Cortex of kidney (tissue), 1 donor: ENCODE measurements around the gene CD84.
"Not testable (repeated sequence)": the region's sequence is repeated elsewhere in the genome, so short reads cannot be mapped to it uniquely, and the experiment has no call there.

ENCODE experiments used
- DNase-seq: peaks from one replicate; lab custom pipeline; 2025; lab: John Stamatoyannopoulos, UW

The CD84 gene

DNA sequence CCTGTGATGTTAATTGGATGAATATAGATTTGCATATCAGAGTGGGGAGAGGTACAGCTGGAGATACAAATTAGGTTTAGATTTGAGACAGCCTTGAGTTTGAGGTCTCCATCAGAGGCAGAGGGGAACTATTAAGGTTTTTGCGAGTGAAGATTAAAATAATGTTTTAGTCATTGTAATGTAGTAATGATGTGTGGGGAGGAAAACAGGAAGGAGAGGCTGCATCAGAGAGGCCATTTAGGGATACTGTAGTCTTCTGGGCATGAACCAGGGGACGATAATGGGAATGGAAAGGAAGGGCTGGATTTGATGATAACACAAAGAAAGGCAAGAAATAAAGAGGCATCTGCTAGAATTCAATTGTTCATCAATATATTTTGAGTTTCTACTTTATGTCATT is 9.5 kb downstream of the CD84 start:
- DNase-seq = no peak

DNA sequence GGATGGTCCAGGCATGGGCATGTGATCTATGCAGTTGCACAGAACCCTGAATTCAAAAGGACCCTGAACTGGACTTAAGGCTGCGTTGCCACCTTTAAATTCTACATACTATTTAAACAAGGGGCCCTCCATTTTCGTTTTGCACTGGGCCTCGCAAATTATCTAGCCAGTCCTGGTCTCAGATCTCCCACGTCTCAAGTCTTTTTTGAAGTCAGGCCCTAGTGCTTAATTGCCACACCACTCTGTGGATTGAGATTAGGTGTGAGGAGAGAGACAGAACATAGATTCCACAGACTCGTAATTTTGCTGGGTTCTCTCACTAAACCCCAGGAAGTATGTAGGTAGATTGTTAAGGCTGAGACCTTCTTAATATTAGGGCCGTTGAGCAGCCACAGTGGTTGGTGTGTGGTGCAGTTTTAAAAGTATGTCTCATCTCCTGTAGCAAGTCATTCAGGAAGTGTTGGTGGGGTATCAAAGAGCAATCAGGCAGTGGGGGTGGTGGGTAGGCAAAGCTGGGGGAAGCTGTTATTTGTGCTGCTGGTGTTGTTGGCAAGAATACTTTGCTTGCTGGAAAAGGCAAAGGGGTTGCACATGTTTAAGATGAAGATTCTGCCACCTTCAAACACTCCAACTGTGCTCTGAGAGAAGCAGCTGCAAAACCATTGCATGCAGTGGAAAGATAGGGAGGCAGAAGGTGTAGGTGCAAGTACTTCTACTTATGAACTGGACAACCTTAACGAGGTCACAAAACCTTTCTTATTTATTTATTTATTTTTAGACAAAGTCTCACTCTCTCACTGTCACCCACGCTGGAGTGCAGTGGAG is 11.2 kb downstream of the CD84 start:
- no peak for DNase-seq

DNA sequence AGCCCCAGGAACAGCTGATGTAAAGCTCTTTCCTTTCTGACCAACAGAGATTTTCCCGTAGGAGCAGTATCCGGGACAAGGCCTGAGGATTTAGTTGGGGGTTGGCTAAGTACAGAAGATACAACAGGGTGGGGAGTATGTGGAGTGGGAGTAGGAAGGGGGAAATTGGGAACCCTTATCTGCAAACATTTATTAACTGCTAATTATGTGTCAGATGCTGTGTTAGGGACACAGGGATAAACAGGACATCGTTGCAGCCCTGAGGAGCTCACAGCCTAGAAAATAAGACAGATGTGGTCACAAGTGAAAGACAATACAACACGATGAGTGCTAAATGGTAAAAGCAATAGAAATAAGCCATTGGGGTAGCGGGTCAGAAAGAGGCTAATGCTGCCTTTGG is 12.0 kb downstream of the CD84 start:
- DNase-seq = no peak

DNA sequence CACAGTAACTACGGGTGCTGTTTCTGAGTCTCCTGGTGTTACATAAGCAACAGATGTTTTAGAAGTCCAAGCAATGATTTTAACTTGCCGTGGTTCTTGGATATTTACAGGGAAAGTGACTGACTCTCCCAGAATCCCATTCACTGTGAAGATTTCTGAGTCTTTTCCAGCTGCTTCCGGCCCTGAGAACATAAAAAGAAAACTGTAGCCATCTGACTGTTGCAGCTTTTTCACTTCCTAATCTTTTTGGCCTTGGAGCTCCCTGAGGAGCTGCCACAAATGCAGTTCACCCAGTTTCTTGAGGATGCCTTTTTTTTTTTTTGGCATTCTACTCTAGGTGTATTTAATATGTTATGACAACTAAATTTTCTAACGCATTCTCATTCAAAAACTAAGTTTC is 13.7 kb downstream of the CD84 start:
- DNase-seq = no peak

DNA sequence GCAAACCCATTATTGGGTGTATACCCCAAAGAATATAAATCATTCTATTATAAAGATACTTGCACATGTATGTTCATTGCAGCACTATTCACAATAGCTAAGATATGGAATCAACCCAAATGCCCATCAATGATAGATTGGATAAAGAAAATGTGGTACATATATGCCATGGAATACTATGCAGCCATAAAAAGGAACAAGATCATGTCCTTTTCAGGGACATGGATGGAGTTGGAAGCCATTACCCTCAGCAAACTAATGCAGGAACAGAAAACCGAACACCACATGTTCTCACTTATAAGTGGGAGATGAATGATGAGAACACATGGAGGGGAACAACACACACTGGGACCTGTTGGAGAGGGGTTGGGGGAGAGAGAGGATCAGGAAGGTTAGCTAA is 16.1 kb downstream of the CD84 start:
- not testable (repeated sequence) for DNase-seq

DNA sequence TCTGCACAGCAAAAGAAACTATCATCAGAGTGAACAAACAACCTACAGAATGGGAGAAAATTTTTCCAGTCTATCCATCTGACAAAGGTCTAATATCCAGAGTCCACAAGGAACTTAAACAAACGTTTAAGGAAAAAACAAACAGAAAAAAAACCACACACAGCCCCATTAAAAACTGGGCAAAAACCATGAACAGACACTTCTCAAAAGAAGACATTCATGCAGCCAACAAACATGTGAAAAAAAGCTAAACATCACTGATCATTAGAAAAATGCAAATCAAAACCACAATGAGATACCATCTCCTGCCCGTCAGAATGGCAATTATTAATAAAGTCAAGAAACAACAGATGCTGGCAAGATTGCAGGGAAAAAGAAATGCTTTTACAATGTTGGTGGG is 16.6 kb downstream of the CD84 start:
- not testable (repeated sequence) for DNase-seq

DNA sequence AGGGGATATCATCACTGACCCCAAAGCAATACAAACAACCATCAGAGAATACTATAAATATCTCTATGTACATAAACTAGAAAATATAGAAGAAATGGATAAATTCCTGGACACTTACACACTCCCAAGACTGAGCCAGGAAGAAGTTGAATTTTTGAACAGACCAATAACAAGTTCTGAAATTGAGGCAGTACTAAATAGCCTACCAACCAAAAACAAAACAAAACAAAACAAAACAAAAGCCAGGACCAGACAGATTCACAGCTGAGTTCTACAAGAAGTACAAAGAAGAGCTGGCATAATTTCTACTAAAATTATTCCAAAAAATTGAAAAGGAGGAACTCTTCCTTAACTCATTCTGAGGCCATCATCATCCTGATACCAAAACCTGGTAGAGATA is 18.5 kb downstream of the CD84 start:
- DNase-seq = no peak

DNA sequence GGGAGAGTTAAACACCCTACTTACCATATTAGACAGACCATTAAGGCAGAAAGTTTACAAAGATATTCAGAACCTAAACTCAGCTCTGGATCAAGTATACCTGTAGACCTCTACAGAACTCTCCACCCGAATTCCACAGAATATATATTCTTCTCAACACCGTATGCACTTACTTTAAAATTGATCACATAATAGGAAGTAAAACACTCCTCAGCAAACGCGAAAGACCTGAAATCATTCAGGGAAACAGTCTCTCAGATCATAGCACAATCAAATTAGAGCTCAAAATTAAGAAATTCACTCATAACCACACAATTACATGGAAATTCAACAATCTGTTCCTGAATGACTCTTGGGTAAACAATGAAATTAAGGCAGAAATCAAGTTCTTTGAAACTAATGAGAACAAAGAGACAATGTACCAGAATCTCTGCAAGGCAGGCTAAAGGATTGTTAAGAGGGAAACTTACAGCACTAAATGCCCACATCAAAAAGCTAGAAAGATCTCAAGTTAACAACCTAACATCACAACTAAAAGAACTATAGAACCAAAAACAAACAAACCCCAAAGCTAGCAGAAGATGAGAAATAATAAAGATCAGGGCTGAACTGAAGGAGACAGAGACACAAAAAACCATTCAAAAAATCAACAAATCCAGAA is 19.1 kb downstream of the CD84 start:
- DNase-seq = no peak

DNA sequence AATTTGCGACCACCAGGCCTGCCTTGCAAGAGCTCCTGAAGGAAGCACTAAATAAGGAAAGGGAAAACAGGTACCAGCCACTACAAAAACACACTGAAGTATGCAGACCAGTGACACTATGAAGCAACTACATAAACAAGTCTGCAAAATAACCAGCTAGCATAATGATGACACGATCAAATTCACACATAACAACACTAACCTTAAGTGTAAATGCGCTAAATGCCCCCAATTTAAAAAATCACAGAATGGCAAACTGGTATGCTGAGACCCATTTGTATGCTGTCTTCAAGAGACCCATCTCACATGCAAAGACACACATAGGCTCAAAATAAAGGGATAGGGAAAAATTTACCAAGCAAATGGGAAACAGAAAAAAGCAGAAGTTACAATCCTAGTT is 19.9 kb downstream of the CD84 start:
- DNase-seq = not testable (repeated sequence)

DNA sequence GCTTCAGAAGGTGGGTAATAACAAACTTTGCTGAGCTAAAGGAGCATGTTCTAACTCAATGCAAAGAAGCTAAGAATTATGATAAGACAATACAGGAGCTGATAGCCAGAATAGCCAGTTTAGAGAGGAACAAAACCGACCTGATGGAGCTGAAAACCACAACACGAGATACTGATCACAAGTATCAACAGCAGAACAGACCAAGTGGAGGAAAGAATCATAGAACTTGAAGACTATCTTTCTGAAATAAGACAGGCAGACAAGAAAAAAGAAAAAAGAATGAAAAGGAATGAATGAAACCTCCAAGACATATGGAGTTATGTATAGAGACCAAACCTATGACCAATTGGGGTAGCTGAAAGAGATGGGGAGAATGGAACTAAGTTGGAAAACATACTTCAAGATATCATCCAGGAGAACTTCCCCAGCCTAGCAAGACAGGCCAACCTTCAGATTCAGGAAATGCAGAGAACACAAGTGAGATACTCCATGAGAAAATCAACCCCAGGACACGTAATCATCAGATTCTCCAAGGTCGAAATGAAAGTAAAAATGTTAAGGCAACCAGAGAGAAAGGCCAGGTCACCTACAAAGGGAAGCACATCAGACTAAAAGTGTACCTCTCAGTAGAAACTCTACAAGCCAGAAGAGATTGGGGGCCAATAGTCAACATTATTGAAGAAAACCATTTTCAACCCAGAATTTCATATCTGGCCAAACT is 20.5 kb downstream of the CD84 start:
- DNase-seq = no peak

DNA sequence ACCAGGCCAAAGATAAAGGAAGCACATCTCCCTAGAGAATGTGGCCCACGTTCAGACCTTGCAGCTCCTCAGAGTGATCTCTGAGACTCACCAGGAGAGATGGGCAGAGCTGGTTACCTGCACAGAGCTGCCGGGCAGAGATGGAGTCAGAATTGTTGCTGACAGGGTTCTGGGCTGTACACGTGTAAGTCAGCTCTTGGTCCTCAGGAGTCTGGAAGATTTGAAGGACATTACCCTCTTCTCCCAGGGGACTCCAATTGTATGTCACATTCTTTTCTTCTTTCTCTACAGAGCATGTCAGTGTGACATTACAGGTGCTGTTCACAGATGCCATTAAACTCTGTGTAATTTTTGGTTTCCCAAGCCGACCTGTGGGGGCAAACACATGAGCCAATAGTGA is 25.5 kb downstream of the CD84 start:
- DNase-seq = no peak

DNA sequence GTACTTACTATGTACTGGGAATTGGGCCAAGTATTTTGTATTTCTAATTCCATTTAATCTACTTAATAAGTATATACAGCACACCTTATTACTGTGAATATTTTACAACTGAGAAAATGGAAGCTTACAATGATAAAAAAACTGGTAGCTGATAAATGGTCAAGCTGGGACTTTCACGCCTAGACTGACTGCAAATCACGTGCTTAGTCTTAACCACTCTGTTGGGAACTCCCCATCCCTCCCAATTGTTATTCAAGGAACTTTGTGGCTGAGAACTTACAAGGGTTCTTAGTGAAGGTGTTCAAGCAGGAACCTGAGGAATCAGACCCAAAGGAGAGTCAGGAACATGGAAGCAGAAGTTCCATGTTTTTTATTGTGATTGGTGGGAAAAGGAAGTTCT is 26.9 kb downstream of the CD84 start:
- no peak for DNase-seq

DNA sequence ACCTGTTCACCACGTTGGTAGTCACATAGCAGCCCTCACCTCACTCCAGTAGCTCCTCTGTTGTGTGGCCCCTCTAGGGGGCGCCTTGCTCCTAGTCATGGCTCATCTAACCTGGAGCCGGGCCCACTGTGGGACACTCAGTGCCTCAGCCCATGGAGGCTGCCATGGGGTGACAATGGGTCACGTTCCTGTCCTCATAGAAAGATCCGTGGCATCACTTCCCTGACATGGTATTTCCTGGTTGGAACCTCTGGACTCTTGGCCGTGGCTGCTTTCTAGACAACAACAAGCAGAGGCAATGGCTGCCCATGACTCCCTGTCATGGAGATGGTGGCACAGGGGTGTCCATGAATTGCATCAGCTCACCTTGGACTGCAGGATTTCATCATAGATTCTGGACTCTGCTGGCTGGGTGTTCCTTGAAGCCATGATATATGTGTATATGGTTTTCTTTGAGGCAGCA is 28.7 kb downstream of the CD84 start:
- no peak for DNase-seq

DNA sequence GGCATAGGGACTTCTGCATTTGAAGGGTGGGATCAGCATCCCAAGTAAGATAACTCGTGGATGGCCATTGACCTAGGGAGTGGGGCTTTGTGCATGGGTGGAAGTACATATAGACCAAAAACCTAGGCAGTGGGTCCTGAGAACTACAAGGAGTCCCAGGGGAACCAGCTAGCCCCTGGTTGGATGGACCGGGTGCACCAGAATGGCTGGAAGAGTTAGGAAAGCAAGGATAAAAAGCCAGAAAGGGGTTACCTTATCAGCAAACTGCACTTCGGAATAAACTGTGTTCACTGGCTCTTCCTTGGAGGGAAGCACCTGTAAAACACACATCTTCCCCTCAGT is 29.7 kb downstream of the CD84 start:
- no peak for DNase-seq

DNA sequence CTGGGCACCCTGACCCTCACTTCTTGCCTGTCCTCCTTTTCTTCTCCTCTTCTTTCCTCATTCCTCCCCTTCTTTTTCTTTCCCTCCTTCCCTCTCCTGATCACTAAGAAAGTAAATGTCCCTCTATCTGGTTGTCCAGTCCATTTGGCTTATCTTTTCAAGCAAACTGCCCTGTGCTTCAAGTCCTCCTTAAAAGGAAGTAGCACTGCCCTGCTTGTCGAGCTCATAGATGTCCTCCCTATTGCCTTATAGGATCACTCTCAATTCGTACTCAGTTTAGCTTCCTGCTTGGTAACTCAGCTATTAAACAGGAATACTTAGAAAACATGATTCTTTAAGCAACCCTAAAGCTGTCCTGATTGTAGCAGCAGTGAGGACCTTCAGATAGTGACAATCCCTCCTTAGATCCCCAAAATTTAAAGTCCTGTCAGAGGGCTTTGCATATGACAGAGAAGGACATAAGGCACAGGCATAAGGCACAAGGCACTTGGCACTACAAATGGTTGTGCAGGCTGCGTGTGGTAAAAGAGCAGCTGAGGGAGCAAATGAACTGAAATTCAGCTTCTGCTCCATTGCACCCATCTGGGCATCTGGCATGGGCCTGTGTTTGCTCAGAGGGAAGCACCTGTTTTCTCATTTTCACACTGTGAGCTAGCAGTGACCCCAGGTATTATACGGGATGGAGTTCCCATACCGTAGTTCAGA is 30.2 kb downstream of the CD84 start:
- no peak for DNase-seq

DNA sequence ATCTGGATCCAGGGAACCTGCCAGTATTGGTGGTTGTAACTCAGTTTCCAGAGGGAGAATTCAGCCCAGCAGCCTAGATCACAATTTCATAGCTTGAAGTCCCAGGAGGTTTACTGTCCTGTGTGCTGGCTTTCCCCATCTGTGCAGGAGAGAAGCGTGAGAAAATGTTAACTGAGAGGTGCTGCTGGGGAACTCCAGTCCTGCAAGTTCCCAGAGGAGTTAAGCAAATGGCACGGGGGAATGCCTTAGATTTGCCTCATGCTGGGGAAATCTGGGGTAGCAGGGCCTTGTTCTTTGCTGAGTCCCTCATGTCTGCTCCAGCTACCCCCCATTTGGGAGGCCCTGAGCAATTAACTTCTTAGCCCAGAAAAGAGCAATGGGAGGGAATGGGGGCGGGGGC is 31.1 kb downstream of the CD84 start:
- DNase-seq = no peak

DNA sequence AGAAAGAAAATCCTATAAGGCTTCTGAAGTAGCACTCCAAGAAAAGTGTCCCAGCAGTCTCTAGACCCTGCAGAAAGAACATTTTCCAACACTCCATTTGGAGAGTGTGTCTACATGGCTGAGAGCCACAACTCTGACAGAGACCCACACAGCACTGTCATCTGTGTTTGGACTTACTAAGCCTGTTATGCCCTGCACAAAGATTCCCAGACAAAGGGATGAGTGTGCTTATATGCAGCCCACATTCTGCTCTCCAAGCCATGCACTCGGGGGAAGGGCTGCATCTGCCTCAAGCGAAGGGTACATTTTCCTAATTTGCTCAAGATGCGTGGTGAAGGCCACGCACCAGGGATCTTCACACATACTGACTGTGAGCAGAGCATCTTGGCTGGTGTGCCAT is 31.9 kb downstream of the CD84 start:
- DNase-seq = no peak

DNA sequence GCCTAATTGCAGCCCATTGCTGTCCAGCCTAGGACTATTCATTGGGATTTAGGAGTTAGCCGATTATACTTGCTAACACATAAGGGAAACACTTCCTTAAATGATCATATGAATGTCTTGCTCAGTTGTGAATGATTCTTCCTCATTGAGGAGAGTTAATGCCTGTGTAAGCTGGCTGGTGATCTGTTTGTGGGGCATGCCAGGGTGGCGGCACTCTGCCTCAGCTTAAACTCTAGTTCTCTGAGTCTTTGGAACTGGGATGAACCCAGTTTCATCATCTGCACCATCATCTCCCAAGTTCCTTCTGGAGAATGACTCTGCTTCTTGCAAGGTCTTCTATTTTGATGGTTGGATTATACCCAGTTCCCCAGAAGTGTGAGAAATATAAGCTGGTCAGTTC is 32.4 kb downstream of the CD84 start:
- DNase-seq = no peak

DNA sequence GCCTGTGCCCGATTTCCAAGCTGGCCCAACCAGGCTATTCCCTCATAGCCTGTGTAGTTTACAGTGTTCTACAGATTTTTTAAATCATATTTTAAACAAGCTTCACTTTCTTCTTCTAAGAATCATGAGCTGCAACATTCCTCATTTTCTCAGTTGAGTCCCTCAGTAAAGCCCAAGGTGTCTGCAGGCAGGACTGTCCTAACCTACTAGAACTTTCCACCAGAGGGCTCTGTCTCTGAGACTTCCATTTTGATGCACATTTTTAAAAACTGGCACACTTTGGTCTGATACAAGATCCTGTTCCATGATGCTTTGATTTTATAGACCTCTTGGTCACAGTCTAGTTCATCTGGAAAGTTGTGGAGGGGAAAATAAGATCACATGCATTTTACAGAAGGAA is 34.6 kb downstream of the CD84 start:
- DNase-seq = no peak

DNA sequence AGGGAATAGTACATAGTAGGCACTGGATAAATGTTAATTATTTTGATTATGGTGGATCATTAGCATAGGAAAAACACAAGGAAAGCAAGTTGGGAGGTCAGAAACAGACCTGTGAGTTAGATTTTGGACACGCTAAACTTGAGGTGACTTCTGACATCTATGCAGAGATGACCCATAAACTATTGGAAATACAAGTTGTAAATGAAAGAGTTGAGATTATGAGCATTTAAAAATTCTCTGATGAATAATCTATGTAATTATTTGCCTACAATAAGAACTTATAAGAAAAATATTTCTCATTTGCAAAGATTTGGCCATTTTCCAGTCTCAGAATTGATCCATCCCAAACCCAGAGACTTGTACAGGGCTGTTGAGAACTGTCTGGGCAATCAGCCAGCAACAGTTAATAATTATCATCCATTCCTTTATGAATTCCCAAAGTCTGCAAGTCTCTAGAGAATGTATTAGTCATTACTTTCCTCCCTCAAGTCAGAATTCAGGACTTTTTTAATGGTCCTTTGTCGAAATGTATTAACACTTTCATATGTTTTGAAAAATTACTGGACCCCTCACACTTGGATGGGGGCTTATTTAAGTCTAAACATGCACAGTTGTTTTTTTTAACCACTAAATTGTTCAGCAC is 36.9 kb downstream of the CD84 start:
- DNase-seq = no peak

DNA sequence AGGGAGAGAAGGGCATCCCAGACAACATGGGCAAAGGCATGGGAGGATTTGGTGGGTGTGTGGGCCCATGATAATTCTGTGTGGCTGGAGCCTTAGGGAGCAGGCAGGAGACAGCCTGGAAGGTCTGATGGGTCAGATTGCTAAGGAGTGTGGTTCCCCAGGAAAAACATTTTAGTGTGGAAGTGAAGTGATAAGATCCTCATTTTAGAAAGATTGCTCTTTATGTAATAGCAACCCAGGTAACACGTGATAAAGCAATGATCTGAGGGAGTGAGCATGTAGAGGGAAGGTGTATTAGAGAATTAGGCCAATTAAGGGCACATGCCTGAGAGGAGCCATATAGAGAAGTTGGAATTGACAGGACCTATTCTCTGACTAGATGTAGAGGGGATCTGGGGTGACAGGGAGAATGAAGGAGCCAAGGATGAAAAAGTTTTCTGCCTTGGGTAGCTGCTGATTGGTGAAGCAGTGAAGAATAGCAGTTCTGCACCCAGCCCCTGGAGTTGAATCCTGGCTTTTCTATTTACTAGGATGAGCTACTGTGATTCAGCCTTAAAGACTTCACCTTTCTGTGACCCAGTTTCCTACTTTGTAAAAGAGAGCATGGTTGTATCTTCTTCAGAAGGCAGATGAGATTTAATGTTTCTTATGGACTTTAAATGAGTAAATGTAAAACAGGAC is 37.5 kb downstream of the CD84 start:
- no peak for DNase-seq
